Tibial nerve (tissue), 3 donors: Measurements from ENCODE around the gene POPDC3.

Source experiments
- CTCF ChIP-seq, 5 experiments: fragments of 200-600 bp in 3 of 5; fragments of 450-650 bp in 2 of 5; sonication (generic) in 3 of 5; IDR thresholded peaks; one replicate each; pipeline ENCODE4 v1.5.1; 2016 to 2019; ENCODE audit warnings: antibody characterized with exemption in 5 of 5, mild to moderate bottlenecking in 3 of 5, moderate library complexity in 2 of 5
- POLR2A ChIP-seq, 2 donors: fragments of 450-650 bp; IDR thresholded peaks; one replicate each; pipeline ENCODE4 v1.6.1; 2017; ENCODE audit warnings: antibody characterized with exemption in 2 of 2, mild to moderate bottlenecking in 2 of 2, moderate library complexity in 2 of 2

DNA sequence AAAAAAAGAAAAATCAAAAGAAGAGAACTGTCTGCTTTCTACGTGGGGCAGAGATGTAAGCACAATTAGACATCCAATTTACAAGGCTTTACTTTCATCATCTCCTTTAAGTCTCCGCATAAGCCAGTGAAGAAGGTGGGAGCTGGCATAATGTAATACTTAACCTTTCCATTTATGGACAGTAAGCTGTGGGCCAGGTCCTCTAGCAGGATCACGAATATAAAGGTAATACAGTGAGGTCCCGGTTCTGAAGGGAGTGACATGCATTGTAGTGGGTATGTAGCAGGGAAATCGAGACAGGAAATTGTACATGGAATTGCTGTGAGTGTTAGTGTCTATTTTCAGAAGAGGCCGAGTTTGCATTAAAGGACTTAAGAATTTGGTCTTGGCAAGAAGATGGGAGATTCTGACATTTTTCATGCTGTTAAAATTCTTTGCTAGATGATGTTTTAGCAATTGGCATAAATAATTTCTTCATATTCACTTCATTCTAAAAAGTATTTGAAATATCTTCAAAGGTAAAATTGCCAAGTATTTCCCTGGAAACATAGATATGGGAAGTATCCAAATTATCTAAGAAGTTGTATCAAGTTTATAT, 20.4 kb upstream of the POPDC3 start:
- no peak for TF ChIP-seq CTCF (IDR thresholded peaks at IDR 0.05)
- no peak for TF ChIP-seq POLR2A (IDR thresholded peaks at IDR 0.05)
